Islet precursor cell (in vitro differentiated cells): ENCODE data around the gene KANSL1L.

Source experiments
- DNase-seq: peaks from one replicate; pipeline ENCODE4 v3.0.0-alpha.2; 2018

The KANSL1L gene

DNA sequence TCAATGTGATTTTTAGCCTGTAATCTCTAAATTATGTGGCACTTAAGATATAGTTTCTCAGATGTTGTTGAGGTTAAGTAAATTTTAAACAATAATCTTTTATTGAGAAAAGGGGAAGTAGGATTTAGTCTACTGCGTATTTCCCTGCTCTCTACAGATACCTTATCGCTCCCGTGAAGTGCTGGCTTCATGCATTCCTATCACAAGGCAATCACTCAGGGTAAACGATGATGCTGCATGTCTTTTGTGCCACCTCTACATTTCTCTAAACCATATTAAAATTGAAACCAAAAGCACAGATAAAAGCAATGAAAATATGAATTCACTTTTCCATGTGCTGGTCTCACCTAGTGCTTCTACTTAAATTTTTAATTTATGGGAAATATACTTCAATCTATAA lies 183.2 kb downstream of the KANSL1L start:
- no peak for DNase-seq

DNA sequence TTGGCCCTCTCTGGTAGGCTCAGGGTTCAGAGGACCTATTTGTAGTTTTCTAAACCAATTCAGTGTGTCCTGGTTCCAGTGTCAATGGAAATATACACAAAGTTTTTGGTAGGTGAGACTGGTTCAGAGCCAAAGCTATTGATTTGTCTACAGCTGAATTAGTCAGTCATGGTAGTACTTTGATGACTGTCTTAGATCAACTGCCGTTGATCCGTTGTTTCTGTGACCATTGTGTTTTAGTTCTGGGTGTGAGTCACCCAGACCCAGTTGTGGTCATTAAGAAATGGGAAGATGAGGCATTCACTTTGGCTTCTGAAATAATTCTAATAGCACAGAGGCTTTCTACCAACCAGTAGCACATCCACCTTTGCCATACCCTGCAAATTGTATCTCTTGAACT lies 184.8 kb downstream of the KANSL1L start:
- no peak for DNase-seq

DNA sequence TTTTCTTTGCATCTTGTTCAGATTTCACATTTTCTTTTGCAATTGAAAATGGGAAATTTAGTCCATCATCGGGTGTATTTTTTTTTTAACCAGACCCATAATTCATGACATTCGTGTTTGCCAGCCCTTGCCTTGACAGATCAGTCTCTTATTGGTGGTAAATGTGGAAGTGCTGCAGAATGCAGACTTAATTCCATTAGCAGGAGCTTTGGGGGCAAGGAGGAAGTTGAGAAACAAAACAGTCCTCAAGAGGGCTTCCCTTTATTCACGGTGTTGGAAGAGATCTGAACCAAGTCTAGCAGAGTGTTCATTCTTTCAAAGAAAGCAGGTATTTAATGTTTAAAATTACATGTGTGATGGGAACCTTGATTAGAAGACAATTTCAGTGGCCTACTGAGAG lies 185.3 kb downstream of the KANSL1L start:
- no peak for DNase-seq

DNA sequence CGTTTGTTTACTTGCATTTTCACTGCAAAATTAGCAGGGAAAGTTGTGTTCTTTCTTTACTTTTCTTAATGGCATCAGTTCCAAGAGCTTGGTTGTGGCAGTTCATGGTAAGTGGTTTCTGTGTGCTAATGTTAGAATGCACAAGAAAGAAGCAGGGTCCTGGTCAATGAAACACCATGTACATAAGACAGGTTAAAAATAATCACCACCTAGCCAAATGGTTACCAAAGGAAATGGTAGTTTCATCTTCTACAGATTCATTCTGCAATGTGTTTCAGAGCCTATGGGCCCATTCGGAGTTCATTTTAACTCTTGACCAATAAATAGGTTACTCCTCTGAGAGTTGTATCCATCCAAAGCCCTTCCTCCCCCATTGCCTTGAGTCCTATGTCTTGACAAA lies 186.9 kb downstream of the KANSL1L start:
- DNase-seq, result no peak

DNA sequence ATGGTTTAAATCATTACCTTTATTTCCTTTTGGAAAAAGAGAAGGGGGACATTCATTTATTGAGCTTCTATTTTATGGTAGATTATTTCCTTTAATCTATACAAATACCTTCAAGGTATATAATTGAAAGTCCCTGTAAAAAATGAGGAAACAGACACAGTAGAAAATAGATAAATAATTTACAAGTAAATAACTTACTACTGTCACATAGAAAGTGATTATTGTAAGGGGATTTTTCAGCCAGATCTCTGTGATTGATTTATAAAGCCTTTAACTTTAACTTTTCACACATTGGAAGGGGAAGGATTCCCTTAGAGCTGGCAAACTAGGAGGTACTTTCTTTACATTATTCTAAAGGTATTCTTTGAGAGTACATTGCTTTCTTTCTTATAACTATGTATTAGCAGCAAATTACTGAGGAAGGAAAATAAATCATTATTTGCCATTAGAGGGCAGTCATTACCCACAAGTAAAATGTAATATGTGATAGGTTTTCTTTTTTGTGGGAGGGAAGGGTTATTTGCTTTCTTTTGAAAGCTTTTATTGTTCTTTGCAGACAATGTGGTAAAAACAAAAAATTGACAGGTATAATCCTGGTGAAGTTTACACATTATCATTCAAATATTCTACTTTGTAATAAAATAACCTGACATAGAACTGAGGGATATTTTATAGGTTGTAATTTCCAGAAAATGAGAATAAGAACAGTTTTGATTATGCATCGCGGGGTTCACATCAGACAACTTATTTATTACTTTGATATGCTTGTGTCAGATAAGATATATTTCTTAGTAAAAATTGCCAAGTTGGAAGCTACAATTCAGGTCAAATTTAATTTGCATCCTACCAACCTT lies 193.6 kb downstream of the KANSL1L start:
- no peak for DNase-seq

DNA sequence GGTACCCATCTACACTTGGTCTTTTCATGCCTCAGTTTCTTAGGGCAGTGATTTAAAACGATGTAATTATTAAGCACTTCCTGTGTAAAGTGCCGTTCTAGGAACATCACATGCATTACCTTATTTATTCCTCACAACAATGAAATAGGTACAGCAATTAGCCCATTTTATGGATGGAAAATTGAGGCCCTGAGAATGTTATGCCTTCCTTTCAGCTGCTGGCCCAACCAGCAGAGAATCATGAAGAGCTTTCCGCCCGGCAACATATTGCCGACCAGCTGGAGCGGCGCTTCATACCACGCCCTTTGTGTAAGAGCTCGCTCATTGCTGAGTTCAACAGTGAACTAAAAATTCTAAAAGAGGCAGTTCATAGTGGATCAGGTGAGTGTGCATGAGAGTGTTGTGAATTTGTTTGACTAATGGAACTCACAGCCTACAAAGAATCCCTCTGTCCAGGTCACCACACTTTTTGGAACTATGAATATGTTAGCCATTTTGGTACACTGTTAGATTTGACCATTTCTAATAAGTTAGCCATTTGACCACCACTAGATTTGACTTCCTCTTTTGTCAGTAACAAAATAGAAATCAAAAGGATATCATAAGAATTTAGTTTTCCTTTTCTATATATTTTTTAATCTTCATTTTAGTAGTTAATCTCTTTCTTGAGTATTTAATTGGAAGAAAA lies 194.4 kb downstream of the KANSL1L start:
- DNase-seq, result no peak

DNA sequence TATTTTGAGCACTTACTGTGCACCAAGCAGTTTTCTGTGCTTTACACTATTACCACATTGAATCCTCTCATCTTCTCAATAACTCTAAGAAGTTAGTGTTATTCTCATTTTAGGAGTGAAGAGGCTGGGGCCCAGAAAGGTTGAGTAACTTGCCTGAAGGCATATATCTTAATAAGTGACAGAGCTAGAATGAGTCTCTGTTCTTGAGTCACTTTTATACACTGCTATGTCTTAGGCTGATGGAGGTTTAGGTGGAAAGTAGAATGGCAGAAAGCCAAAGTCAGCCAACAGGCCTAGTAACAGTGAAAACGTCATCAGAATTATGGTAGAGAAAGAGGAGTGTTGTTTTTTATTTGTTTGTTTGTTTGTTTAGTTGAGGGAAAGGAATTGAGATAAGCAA lies 196.6 kb downstream of the KANSL1L start:
- DNase-seq, result no peak

DNA sequence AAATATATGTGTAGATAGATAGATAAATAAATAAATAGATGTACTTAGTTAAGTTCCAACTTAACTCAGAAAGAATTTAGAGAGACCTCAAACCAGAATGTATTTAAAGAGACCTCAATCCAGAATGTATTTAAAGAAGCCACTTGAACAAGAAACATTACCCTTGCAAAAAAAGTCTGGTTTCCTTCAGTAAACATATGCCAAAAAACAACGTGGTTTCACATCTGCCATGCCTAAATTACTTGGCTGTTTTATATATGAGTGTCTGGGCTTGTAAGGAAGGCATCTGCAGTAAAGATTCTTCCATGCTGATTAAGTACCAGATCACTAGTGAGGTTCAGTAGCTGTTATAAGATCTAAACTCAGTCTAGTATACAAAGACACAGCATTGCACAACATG lies 197.9 kb downstream of the KANSL1L start:
- DNase-seq, result no peak
